T-helper 9 cell (primary cell): ENCODE results near the gene ADM5.

Experiments
- DNase-seq: peaks from one replicate; pipeline ENCODE4 v3.0.0-alpha.2; 2020

Gene ADM5

DNA sequence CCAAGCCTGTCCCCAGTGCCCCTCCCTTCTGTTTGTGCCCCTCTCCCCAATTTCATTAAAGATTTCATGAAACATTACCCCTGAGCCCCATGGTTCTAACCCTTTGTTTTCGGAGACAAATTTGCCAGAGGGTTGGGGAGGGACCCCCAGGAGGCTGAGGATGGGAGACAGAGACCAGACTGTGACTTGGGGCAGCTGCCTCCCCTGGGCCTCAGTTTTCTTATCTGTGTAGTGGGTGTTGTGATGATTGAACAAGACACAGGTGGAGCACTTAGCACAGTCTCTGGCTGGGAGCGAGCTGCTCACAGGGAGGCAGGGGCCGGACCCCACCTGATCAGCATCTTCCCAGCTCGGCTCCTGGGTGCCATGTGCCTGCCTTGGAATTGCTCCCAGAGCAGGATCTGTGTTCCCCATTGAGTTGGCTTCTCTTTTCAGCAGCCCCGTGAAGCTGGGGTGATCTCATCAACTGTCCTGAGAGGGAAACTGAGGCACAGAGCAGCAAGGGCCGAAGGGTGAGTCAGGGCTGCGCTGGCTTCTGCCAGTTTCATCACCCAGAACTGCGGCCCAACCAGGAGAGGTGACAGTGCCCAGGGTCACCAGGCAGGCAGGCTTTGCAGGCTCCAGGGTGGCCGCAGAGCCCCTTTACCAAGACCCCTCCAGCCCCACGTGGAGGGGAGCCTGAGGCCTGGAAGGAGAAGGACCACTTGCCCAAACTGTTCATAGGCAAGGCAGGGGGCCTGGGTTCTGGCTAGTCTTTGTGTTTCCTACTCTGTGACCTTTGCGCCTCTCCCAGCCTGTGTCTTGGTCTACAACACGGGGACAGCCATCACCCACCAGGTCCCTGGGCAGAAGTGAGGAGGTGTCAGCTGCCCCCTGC, 30.6 kb upstream of the ADM5 start:
- DNase-seq = no peak

DNA sequence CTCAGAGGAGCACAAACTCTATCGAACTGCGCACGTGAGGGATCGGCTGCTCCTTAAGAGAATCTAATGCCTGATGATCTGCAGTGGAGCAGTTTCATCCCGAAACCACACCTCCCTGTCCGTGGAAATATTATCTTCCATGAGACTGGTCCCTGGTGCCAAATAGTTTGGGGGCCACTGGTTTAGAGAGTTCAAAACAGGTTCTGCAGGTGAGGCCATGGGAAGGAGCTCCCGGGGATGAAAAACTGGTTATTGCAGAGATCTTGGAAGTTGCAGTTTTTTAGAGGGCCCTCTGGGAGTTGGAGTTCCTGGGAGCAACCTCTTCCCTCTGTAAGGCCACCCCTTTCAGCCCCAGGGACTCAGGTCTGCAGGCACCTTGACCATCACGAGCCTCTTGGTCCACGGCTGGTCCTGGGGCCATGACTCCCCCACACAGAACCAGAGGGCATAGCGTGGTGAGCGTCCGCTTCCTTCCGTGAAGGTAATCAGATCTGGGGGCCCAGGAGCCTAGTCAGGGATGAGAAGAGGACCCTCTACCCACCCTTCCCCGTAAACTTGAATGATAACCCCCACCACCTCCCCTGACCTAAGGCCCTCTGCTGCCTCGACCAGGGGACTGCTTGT, 28.9 kb upstream of the ADM5 start:
- no peak for DNase-seq

GRCh38 chr19:49662011-49662410, 27.4 kb upstream of the ADM5 start:
- no peak for DNase-seq

DNA sequence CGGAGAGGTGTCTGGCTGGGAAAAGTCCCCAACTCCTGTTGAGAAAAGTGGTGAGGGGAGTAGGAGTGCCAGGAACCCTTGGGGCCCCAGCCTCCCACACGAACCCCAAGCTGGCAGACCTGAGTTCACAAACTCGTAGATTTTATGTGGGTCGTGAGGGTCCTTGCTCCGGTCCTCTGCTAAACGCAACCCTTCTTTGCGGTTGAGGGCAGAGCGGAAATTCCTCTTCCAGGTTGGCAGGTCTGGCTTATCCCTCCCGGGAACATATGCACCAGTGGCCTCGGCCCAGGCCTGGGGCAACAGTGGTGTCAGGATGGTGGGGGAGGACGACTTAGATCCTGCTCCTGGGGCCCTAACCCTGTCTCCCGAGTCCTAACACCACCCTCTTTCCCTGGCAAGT, 26.2 kb upstream of the ADM5 start:
- DNase-seq = no peak

DNA sequence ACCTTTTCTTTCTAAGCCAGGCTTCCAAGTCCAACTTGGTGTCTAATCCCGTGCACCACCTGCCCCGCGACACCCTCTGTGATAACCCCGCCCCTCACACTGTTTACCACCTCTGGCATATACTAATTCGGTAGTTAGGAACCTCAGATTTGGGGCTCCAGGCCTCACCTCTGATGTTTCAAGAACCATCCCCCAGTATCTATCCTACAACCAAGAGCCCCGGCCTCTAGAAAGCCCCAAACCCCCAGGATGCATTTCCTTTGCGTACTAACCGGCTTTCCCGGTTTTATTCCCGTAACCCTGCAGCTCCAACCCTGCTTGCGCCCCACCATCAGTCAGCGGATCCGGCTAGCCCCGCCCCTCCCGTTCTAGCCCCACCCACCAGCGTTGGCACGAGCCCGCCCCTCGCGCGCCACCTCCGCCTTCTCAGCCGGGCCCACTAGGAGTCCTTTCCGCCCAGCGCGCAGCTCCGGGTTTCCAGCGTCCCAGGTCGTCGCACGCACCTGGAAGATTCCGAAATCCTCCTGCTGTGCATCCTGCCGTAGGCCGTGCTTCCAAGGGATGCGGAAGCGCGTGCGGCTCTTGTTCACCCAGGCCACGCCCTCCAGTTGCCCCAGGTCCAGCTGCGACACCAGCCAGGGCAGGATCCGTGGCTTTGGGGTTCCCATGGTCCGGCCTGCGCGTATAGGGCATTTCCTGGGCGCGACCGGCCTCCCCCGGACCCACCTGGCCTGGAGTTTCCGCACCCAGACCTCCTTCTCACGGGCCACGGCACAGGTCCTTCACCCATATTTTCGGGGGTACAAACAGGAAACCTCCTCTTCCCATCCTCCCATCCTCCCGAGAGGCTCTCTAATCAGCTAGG, 25.0 kb upstream of the ADM5 start:
- DNase-seq = peak; percentile 96

GRCh38 chr19:49665036-49665350, 24.4 kb upstream of the ADM5 start:
- DNase-seq = no peak

DNA sequence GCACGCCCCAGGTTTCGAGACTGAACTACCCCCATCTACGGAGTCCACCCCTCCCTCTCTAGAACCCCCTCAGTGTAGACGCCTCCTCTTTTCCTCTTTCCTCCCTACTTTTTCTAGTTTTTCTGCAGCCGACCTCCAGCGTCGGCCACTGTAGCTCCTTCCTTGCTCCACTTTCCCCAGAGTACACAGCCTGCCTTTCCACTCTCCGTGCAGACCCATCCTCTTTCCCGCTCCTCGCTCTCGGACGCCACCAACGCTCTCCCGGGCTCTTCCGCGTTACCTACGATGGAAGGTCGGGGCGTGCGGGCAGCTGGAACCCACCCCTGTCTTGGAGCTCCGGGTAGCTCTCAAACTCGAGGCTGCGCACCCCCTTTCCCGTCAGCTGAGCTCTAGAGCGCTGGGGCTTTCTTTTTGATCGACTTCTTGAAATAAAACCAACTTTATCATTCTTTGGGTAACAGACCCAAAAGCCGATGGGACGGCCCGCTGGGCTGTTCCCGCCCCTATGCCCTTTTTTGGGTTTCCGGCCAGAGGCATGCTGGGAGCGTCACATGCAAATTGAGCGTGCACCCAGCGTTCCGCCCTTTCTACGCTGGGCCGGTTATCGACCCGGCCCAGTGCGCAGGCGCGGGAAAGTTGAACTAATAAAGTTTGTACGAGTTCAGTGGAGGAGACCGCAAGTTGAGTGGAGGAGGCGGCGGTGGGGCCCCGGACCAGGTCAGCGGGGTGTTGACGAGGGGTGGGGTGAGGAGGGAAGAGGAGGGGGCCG, 23.9 kb upstream of the ADM5 start, which contains the start of the genes BCL2L12 and IRF3:
Gene BCL2L12, plus strand, starts transcription at position 583 of the 769 bp plus-strand sequence. CDS start 760 bp downstream, outside the sequence.
Gene IRF3, minus strand, starts transcription at position 507 of the 769 bp plus-strand sequence. CDS start 1,019 bp downstream, outside the sequence.
- DNase-seq = peak; percentile 100

DNA sequence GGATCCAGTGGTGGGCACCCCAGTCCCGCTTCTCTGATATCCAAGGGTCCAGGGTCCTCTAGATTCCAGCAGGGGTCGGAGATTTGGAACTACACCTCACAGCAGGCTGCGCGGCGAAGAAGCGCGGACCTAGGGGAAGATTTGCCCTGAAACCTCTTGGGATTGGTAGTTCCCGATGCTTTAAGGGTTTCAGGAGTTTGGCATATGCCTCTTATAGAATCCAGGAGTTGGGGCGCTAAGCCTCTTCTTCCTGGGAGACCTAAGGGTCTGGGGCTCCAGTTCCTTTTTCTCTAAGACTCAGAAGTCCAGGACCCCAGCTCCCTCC, 23.3 kb upstream of the ADM5 start:
- no peak for DNase-seq

- no peak for DNase-seq
These were observed 21.9 kb upstream of the ADM5 start for GRCh38 chr19:49667473-49667872.

GRCh38 chr19:49669516-49669915, 19.9 kb upstream of the ADM5 start:
- DNase-seq = no peak

- DNase-seq = peak; percentile 71
These were observed 17.1 kb upstream of the ADM5 start for GRCh38 chr19:49672131-49672919.

DNA sequence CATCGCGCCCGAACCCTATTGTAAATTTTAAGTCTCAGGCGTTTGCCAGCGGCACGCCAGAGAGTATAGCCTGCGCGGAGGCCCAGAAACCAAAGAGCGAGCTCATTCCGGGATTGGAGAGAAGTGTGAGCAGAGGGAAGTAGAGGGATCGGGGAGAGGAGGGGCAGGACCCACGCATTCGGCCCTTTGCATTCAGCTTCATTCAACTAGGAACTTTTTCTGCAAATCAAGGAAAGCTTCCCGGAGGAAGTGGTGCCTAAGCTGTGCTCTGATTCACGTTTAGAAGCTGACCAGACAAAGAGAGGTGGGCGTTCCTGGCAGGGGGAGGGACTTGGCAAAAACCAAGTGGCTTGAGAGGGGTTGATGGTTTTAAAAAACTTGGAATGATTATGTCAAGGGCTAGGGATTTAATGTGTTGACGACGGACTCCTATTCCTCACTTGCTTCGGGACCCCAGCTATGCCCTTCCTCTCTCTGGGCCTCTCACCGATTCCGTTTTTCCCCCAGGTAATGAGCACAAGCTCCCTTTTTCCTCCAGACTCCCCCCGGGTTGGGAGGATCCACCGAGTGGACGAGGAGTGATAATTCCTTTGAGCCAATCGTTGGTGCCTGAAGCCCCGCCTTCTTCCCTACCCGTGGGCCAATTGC, 13.1 kb upstream of the ADM5 start:
- no peak for DNase-seq

DNA sequence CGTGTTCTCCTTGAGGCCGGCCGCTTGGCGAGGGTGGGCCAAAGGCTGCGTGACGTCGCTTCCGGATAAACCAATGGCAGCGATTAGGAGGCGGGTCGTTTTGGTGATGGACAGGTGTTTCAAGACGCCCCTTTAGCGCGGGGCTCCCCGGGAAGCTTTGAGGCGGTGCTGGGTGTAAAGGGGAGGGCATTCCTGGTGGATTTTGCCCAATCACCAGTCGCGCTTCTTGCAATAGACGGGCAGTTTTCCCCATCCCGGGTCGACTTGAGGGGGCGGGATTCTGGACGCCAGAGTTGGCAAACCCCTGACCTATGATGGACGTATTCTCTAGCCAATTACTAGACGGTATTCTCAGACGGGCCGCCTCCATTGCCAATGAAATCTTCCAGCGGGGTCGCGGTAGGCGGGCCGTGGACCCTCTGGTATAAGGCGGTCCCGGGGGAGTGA, 12.6 kb upstream of the ADM5 start:
- DNase-seq = peak; percentile 95

- DNase-seq = peak; percentile 45
These were observed 12.0 kb upstream of the ADM5 start, which contains the start of gene PRMT1 for GRCh38 chr19:49677231-49677900. Gene PRMT1, plus strand, starts transcription at chr19:49677271. Its CDS starts 10 bp downstream, at chr19:49677281.

DNA sequence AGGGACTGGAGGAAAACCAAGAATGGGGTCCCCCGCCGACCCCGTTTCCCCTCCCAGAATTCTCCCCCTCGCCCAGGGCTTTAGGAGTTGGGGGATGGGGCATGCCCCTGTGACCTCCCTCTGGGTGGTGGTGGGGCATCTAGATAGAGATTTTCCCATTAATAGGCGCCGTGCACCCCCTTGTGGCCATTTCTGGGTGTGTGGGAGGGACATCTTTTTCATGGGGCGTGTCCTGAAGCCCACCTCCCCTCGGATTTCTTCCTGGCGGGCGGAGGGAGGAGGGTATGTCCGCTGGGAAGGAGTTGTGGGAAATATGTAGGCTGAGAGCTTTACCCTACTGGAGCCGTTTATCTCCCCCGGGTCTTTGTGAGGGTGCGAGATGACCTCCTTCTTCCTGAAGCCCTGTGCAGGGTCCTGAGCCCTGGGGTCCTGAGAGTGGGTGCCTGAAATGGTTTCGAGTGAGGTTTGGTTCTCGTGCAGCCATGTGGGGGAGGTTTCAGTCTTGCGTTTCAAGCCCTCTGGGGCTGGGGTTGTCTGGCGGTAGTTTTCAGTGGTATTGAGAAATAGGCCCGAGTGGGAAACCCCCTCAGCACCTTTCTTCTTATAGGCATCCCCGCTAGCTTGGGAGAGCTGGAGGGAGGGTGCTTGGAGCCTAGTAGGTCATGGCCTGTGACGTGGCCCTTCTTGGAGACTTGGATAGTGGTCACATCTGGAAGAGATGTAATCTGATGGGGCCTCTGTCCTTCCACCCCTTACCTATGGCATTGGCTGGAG, 11.3 kb upstream of the ADM5 start:
- DNase-seq = peak; percentile 78

- no peak for DNase-seq
These were observed 10.2 kb upstream of the ADM5 start for GRCh38 chr19:49678985-49679770.

GRCh38 chr19:49679771-49680413, 9.5 kb upstream of the ADM5 start:
- DNase-seq = no peak
